Mesodermal cell (in vitro differentiated cells): ENCODE measurements around the gene ZNF26. TPM values are rescaled to one million over a fixed set of nuclear protein-coding genes. Genes with fewer than 3 reads are reported as not detected.
A peak's percentile ranks its signal among the peaks of the same experiment; 100 is the strongest.
"Not testable (repeated sequence)": the region's sequence is repeated elsewhere in the genome, so short reads cannot be mapped to it uniquely, and the experiment has no call there.

ENCODE experiments used
- H3K27ac ChIP-seq: 2 replicates; pipeline ENCODE4 v1.7.0; 2013; ENCODE audit warnings: mild to moderate bottlenecking, low read depth, low read length, moderate library complexity; ENCODE audit not compliant: severe bottlenecking
- H3K36me3 ChIP-seq: 2 replicates; pipeline ENCODE4 v1.7.1; 2013; ENCODE audit warnings: mild to moderate bottlenecking, low read length, moderate library complexity; ENCODE audit not compliant: control insufficient read depth, insufficient read depth
- H3K4me1 ChIP-seq: one replicate; pipeline ENCODE4 v1.7.1; 2013; ENCODE audit warnings: mild to moderate bottlenecking, low read length; ENCODE audit not compliant: insufficient read depth, control insufficient read depth, poor library complexity, severe bottlenecking
- H3K4me3 ChIP-seq: 2 replicates; pipeline ENCODE4 v1.7.0; 2013; ENCODE audit warnings: low read length, control low read depth, mild to moderate bottlenecking; ENCODE audit not compliant: insufficient read depth, poor library complexity, severe bottlenecking; ENCODE audit errors: extremely low read depth
- H3K9me3 ChIP-seq: 2 replicates; pipeline ENCODE4 v1.7.1; 2013; ENCODE audit warnings: mild to moderate bottlenecking, low read length, moderate library complexity; ENCODE audit not compliant: control insufficient read depth
- WGBS, 2 experiments: methylation state at CpG; one replicate each; pipeline ENCODE4 v1.1.5; 2013; ENCODE audit warnings: missing lambda C conversion rate in 2 of 2; ENCODE audit not compliant: insufficient coverage in 2 of 2; 5-methylcytosine and 5-hydroxymethylcytosine counted together
- polyA plus RNA-seq, 2 experiments: library from polyadenylated mRNA; stranded (reverse); fragments of 50-300 nt; gene quantifications; one replicate each; pipeline ENCODE4 v1.2.3, GENCODE V29; 2013

ZNF26 gene
- polyA plus RNA-seq (2013, experiment 1 of 2), result 6.3 TPM
- 4.5 TPM for polyA plus RNA-seq (2013, experiment 2 of 2)

GRCh38 chr12:132986001-132986884 lies at the start of gene ZNF26:
TSS of gene ZNF26 (plus strand) at chr12:132986367. CDS start at chr12:132986841, 474 bp downstream.
- Histone ChIP-seq H3K4me1 (no peaks in the 10 kb centered on the region), H3K36me3 (peaks cover 28% of the 10 kb centered on the region), H3K9me3 (peaks cover 37% of the 10 kb centered on the region), H3K27ac (no peak within 1 kb of the TSS), H3K4me3 (peak within 1 kb of the TSS; percentile 83)
- WGBS, 2 experiments, result 3 to 5% methylated on average over 59 to 70 of the region's 76 CpGs

- not testable (repeated sequence) for H3K4me1 ChIP-seq, H3K4me3 ChIP-seq, H3K27ac ChIP-seq
- no CpG with 5 or more reads among the region's 8 CpGs for WGBS, 2 experiments
- peaks cover 29% of the 10 kb centered on the region for H3K36me3 ChIP-seq
- peaks cover 46% of the 10 kb centered on the region for H3K9me3 ChIP-seq
These were observed 49.2 kb upstream of the ZNF26 start for GRCh38 chr12:132936921-132937320.

GRCh38 chr12:132937476-132937875 lies 48.7 kb upstream of the ZNF26 start:
- H3K9me3 ChIP-seq, result peaks cover 47% of the 10 kb centered on the region
- H3K27ac ChIP-seq, result no peak overlapping the region
- H3K4me1 ChIP-seq, result no peaks in the 10 kb centered on the region
- peaks cover 29% of the 10 kb centered on the region for H3K36me3 ChIP-seq
- H3K4me3 ChIP-seq, result no peak overlapping the region
- 100% methylated on average over 1 of the region's 2 CpGs; no CpG with 5 or more reads in 1 of the 2 experiments for WGBS, 2 experiments

GRCh38 chr12:132938807-132939206 lies 47.4 kb upstream of the ZNF26 start:
- peaks cover 39% of the 10 kb centered on the region for H3K36me3 ChIP-seq
- H3K4me3 ChIP-seq, H3K4me1 ChIP-seq, H3K27ac ChIP-seq: not testable (repeated sequence)
- WGBS, 2 experiments, result no CpG with 5 or more reads among the region's 25 CpGs
- H3K9me3 ChIP-seq, result peaks cover 45% of the 10 kb centered on the region

GRCh38 chr12:132940071-132940719 lies 46.0 kb upstream of the ZNF26 start:
- peaks cover 53% of the 10 kb centered on the region for H3K36me3 ChIP-seq
- 94 to 100% methylated on average over 7 to 12 of the region's 15 CpGs for WGBS, 2 experiments
- H3K27ac ChIP-seq, result no peak overlapping the region
- H3K4me3 ChIP-seq, result no peak overlapping the region
- H3K4me1 ChIP-seq, result no peaks in the 10 kb centered on the region
- peaks cover 45% of the 10 kb centered on the region for H3K9me3 ChIP-seq

- no peak overlapping the region for H3K4me3 ChIP-seq
- H3K9me3 ChIP-seq, result peaks cover 54% of the 10 kb centered on the region
- WGBS, 2 experiments, result 97 to 98% methylated on average over 32 to 34 of the region's 34 CpGs
These were observed 44.7 kb upstream of the ZNF26 start for GRCh38 chr12:132941336-132941954.

GRCh38 chr12:132942611-132943010 lies 43.6 kb upstream of the ZNF26 start:
- 94 to 99% methylated on average over 12 to 13 of the region's 13 CpGs for WGBS, 2 experiments
- Histone ChIP-seq H3K27ac (no peak overlapping the region), H3K4me1 (no peaks in the 10 kb centered on the region), H3K36me3 (peaks cover 68% of the 10 kb centered on the region), H3K4me3 (no peak overlapping the region), H3K9me3 (peaks cover 58% of the 10 kb centered on the region)

More at GRCh38 chr12:132941336-132941954, 44.7 kb upstream of the ZNF26 start:
- Histone ChIP-seq H3K36me3 (peaks cover 66% of the 10 kb centered on the region), H3K27ac (no peak overlapping the region), H3K4me1 (no peaks in the 10 kb centered on the region)

GRCh38 chr12:132945806-132946205 lies 40.4 kb upstream of the ZNF26 start:
- Histone ChIP-seq H3K9me3 (peaks cover 82% of the 10 kb centered on the region), H3K4me3 (no peak overlapping the region), H3K36me3 (peaks cover 78% of the 10 kb centered on the region), H3K27ac (no peak overlapping the region), H3K4me1 (no peaks in the 10 kb centered on the region)
- WGBS, 2 experiments, result 91 to 97% methylated on average over 6 to 8 of the region's 9 CpGs

GRCh38 chr12:132946246-132946820 lies 39.8 kb upstream of the ZNF26 start:
- Histone ChIP-seq H3K9me3 (peaks cover 83% of the 10 kb centered on the region), H3K27ac (no peak overlapping the region), H3K4me1 (no peaks in the 10 kb centered on the region), H3K36me3 (peaks cover 72% of the 10 kb centered on the region), H3K4me3 (no peak overlapping the region)
- 94 to 96% methylated on average over 5 to 6 of the region's 8 CpGs for WGBS, 2 experiments
